ENCODE measurements around the gene TTLL5.
"Not testable (repeated sequence)": the region's sequence is repeated elsewhere in the genome, so short reads cannot be mapped to it uniquely, and the experiment has no call there.

Gene TTLL5

DNA sequence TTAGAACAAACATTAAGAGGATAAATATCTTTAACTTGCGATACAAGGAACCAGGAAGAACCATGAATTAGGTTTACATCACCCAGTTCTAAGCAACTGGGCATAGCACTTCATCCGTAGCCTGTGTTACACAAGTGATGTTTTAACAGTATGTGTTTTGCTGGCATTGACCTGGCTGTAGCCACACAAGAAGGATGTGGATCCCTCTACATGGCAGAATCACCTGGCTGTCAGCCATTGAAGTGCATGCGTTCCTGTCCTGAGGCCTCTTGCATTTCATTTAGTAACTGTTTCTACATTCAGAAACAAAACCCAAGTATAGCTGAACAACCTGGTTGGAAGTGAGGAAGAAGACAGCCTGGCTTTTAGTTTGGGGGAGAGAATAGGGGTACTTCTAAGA is 248.6 kb downstream of the TTLL5 start:
- ChIA-PET CTCF (no interaction called here), POLR2A (no interaction called here)
- DNase-seq (ENCODE audit: extremely low spot score), result no peak
- TF ChIP-seq SUZ12 (IDR thresholded peaks at IDR 0.05) (no peak), FOXM1 (IDR thresholded peaks at IDR 0.05; ENCODE audit: borderline replicate concordance) (no peak), TARDBP (IDR thresholded peaks at IDR 0.05) (no peak), ZNF384 (IDR thresholded peaks at IDR 0.05) (no peak), HDGF (IDR thresholded peaks at IDR 0.05; ENCODE audit: borderline replicate concordance) (no peak), SP1 (IDR thresholded peaks at IDR 0.05) (no peak), FOXA1 (IDR thresholded peaks at IDR 0.05) (no peak), ARNT (IDR thresholded peaks at IDR 0.05) (no peak), FOXK2 (IDR thresholded peaks at IDR 0.05) (no peak), L3MBTL2 (conservative IDR thresholded peaks at IDR 0.05) (no peak), LEF1 (IDR thresholded peaks at IDR 0.05; ENCODE audit: borderline replicate concordance) (no peak), CTBP1 (IDR thresholded peaks at IDR 0.05; ENCODE audit: borderline replicate concordance) (no peak), NFRKB (IDR thresholded peaks at IDR 0.05) (no peak), ELF4 (IDR thresholded peaks at IDR 0.05) (no peak), BHLHE40 (IDR thresholded peaks at IDR 0.05; ENCODE audit: borderline replicate concordance) (no peak)
- TF ChIP-seq, protein P1, sequence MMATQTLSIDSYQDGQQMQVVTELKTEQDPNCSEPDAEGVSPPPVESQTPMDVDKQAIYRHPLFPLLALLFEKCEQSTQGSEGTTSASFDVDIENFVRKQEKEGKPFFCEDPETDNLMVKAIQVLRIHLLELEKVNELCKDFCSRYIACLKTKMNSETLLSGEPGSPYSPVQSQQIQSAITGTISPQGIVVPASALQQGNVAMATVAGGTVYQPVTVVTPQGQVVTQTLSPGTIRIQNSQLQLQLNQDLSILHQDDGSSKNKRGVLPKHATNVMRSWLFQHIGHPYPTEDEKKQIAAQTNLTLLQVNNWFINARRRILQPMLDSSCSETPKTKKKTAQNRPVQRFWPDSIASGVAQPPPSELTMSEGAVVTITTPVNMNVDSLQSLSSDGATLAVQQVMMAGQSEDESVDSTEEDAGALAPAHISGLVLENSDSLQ (IDR thresholded peaks at IDR 0.05), result no peak

- POLR2A ChIA-PET, result no interaction called here
- CTCF ChIA-PET, result no interaction called here
- no peak for TF ChIP-seq SP1 (IDR thresholded peaks at IDR 0.05)
- no peak for TF ChIP-seq CTBP1 (IDR thresholded peaks at IDR 0.05; ENCODE audit: borderline replicate concordance)
- TF ChIP-seq SUZ12 (IDR thresholded peaks at IDR 0.05), result no peak
- TF ChIP-seq NFRKB (IDR thresholded peaks at IDR 0.05), result no peak
- no peak for DNase-seq (ENCODE audit: extremely low spot score)
Measured at GRCh38 chr14:75910048-75910447, 249.0 kb downstream of the TTLL5 start.

- no peak for DNase-seq (ENCODE audit: extremely low spot score)
- TF ChIP-seq TARDBP (IDR thresholded peaks at IDR 0.05) (no peak), NFRKB (IDR thresholded peaks at IDR 0.05) (no peak), ELF4 (IDR thresholded peaks at IDR 0.05) (no peak), ZNF384 (IDR thresholded peaks at IDR 0.05) (no peak), FOXK2 (IDR thresholded peaks at IDR 0.05) (no peak), SP1 (IDR thresholded peaks at IDR 0.05) (no peak)
- POLR2A ChIA-PET, result no interaction called here
- CTCF ChIA-PET, result interaction anchor here (0.6 to 1.1 kb wide), 2 partner anchors 27 to 421 kb away, joined by 3 read pairs; no protein-coding TSS in a partner anchor
Measured at GRCh38 chr14:75911883-75912282, 250.8 kb downstream of the TTLL5 start.

GRCh38 chr14:75913183-75913582 is 252.1 kb downstream of the TTLL5 start:
- CTCF ChIA-PET, result interaction anchor here (1.1 kb wide), 1 partner anchor 29 kb away, joined by 3 read pairs; no protein-coding TSS in a partner anchor
- POLR2A ChIA-PET, result no interaction called here
- TF ChIP-seq HDGF (IDR thresholded peaks at IDR 0.05; ENCODE audit: borderline replicate concordance) (no peak), NFRKB (IDR thresholded peaks at IDR 0.05) (no peak)
- DNase-seq (ENCODE audit: extremely low spot score), result no peak

DNA sequence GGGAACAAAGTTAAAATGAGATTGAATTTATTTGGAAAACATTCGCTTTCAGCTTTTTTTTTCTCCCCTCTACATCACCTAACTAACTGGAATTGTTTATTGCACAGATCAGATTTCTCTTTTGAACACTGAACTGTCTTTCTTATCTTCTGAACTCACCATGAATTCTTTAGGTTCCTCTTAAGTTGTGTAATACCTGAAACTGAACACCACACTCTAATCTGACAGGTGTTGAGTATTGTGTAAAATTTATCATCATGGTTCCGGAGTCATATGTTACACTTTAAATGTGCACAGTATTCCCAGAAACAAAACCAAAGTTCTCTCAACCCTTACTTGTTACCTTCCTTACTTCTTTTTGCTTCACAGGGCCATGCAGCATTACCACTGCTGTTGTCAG is 254.0 kb downstream of the TTLL5 start:
- ChIA-PET CTCF (interaction anchor here (3.4 kb wide), 1 partner anchor 9 kb away, joined by 17 read pairs; no protein-coding TSS in a partner anchor), POLR2A (no interaction called here)
- TF ChIP-seq HDGF (IDR thresholded peaks at IDR 0.05; ENCODE audit: borderline replicate concordance), result no peak
- TF ChIP-seq, protein P1 (IDR thresholded peaks at IDR 0.05), result 0 out of 2 replicates have a peak, but pooled peaks have one; percentile 15
- DNase-seq (ENCODE audit: extremely low spot score), result no peak

GRCh38 chr14:75917322-75917945 is 256.4 kb downstream of the TTLL5 start:
- POLR2A ChIA-PET, result no interaction called here
- TF ChIP-seq SP1 (IDR thresholded peaks at IDR 0.05) (no peak), ARNT (IDR thresholded peaks at IDR 0.05) (no peak), FOXA1 (IDR thresholded peaks at IDR 0.05) (no peak), BHLHE40 (IDR thresholded peaks at IDR 0.05; ENCODE audit: borderline replicate concordance) (no peak), CTBP1 (IDR thresholded peaks at IDR 0.05; ENCODE audit: borderline replicate concordance) (no peak), L3MBTL2 (conservative IDR thresholded peaks at IDR 0.05) (no peak)
- DNase-seq (ENCODE audit: extremely low spot score), result no peak
- CTCF ChIA-PET, result interaction anchor here (1.5 to 3.4 kb wide), 2 partner anchors 11 kb away, joined by 4 to 17 read pairs; no protein-coding TSS in a partner anchor

DNA sequence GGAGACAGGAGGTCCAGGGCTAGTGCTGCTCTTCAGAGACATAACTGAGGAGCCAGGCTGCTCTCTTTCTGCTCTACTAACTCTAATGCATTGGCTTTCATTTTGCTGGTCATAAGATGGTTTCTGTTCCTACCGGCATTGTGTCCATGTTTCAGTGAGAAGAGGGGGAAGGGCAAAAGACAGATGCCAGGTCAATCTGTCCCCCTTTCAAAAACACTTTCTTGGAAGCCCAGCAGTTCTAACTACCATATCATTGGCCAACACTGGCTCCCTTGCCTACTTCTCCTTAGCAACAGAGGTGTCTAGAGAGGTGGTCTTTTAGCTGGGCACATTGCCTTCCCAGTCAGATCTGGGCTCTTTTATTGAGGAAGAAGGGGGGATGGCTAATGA is 256.9 kb downstream of the TTLL5 start:
- ChIA-PET CTCF (interaction anchor here (1.5 kb wide), 1 partner anchor 11 kb away, joined by 4 read pairs; no protein-coding TSS in a partner anchor), POLR2A (no interaction called here)
- TF ChIP-seq FOXK2 (IDR thresholded peaks at IDR 0.05), result no peak
- TF ChIP-seq CTBP1 (IDR thresholded peaks at IDR 0.05; ENCODE audit: borderline replicate concordance), result no peak
- TF ChIP-seq, protein P1 (IDR thresholded peaks at IDR 0.05), result no peak
- TF ChIP-seq SUZ12 (IDR thresholded peaks at IDR 0.05), result no peak
- TF ChIP-seq FOXA1 (IDR thresholded peaks at IDR 0.05), result no peak
- TF ChIP-seq HDGF (IDR thresholded peaks at IDR 0.05; ENCODE audit: borderline replicate concordance), result no peak
- no peak for TF ChIP-seq TARDBP (IDR thresholded peaks at IDR 0.05)
- TF ChIP-seq LEF1 (IDR thresholded peaks at IDR 0.05; ENCODE audit: borderline replicate concordance), result no peak
- no peak for TF ChIP-seq ARNT (IDR thresholded peaks at IDR 0.05)
- no peak for DNase-seq (ENCODE audit: extremely low spot score)

DNA sequence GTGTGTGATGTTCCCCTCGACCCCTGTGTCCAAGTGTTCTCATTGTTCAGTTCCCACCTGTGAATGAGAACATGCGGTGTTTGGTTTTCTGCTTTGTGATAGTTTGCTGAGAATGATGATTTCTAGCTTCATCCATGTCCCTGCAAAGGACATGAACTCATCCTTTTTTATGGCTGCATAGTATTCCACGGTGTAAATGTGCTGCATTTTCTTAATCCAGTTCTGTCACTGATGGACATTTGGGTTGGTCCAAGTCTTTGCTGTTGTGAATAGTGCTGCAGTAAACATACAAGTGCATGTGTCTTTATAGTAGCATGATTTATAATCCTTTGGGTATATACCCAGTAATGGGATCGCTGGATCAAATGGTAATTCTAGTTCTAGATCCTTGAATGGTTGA is 259.4 kb downstream of the TTLL5 start:
- POLR2A ChIA-PET; DNase-seq (ENCODE audit: extremely low spot score): not testable (repeated sequence)
- CTCF ChIA-PET, result interaction anchor here (1.2 kb wide), 1 partner anchor 14 kb away, joined by 3 read pairs; no protein-coding TSS in a partner anchor

DNA sequence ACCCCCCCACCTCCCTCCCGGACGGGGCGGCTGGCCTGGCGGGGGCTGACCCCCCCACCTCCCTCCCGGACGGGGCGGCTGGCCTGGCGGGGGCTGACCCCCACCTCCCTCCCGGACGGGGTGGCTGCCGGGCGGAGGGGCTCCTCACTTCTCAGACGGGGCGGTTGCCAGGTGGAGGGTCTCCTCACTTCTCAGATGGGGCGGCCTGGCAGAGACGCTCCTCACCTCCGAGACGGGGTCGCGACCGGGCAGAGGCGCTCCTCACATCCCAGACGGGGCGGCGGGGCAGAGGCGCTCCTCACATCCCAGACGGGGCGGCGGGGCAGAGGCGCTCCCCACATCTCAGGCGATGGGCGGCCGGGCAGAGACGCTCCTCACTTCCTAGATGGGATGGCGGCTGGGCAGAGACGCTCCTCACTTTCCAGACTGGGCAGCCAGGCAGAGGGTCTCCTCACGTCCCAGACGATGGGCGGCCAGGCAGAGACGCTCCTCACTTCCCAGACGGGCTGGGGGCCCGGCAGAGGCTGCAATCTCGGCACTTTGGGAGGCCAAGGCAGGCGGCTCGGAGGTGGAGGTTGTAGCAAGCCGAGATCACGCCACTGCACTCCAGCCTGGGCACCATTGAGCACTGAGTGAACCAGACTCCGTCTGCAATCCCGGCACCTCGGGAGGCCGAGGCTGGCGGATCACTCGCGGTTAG is 264.2 kb downstream of the TTLL5 start:
- CTCF ChIA-PET; DNase-seq (ENCODE audit: extremely low spot score); POLR2A ChIA-PET: not testable (repeated sequence)

Data from HEK293T (cell line).